ENCODE data around the gene GTF3A.

DNA sequence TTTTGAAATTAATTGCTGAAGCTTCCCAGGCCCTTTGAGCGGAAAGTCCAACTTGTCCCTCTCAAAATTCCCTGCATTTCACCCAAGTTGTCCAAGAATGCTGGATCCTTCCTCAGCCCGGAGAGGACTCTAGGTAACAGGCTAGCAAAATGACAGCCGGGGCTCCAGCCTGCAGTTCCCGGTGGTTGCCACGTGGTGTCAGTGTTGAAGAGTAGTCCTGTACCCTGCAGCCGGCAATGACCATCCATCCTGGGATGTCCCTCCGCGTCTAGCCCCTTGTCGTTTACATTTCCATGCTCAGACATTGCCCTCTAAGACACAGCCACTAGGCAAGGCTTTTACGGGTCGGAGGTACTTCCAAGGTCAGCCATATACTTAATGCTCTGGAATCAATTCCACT is 57.3 kb downstream of the GTF3A start:
- TF ChIP-seq, protein P1, sequence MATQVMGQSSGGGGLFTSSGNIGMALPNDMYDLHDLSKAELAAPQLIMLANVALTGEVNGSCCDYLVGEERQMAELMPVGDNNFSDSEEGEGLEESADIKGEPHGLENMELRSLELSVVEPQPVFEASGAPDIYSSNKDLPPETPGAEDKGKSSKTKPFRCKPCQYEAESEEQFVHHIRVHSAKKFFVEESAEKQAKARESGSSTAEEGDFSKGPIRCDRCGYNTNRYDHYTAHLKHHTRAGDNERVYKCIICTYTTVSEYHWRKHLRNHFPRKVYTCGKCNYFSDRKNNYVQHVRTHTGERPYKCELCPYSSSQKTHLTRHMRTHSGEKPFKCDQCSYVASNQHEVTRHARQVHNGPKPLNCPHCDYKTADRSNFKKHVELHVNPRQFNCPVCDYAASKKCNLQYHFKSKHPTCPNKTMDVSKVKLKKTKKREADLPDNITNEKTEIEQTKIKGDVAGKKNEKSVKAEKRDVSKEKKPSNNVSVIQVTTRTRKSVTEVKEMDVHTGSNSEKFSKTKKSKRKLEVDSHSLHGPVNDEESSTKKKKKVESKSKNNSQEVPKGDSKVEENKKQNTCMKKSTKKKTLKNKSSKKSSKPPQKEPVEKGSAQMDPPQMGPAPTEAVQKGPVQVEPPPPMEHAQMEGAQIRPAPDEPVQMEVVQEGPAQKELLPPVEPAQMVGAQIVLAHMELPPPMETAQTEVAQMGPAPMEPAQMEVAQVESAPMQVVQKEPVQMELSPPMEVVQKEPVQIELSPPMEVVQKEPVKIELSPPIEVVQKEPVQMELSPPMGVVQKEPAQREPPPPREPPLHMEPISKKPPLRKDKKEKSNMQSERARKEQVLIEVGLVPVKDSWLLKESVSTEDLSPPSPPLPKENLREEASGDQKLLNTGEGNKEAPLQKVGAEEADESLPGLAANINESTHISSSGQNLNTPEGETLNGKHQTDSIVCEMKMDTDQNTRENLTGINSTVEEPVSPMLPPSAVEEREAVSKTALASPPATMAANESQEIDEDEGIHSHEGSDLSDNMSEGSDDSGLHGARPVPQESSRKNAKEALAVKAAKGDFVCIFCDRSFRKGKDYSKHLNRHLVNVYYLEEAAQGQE (IDR thresholded peaks at IDR 0.05; ENCODE audit: insufficient read depth in 1 of 2, low read depth in 2 of 2, low read length in 2 of 2) = no peak
- TF ChIP-seq TAF1 (IDR thresholded peaks at IDR 0.05; ENCODE audit: borderline replicate concordance, insufficient read depth, low read length) = no peak
- TF ChIP-seq FOXP2 (optimal IDR thresholded peaks at IDR 0.05; ENCODE audit: borderline replicate concordance, extremely low read depth, extremely low read length, insufficient read depth) = no peak
